OCI-LY7 (cell line): ENCODE results near the gene DHX15.

Source experiments
- EZH2phosphoT487 ChIP-seq: fragments of 200-600 bp; sonication (generic); IDR thresholded peaks from 2 replicates; pipeline ENCODE4 v1.6.1; 2018; ENCODE audit warnings: low read depth, borderline replicate concordance, mild to moderate bottlenecking, mixed run types, antibody characterized with exemption, low read length, moderate library complexity, mixed read lengths
- TF ChIP-seq, protein P1 (sequence below): fragments of 200-600 bp; sonication (generic); conservative IDR thresholded peaks from 2 replicates; pipeline ENCODE4 v1.5.1; 2014; ENCODE audit warnings: mild to moderate bottlenecking, antibody characterized with exemption, low read length, moderate library complexity, mixed read lengths

DNA sequence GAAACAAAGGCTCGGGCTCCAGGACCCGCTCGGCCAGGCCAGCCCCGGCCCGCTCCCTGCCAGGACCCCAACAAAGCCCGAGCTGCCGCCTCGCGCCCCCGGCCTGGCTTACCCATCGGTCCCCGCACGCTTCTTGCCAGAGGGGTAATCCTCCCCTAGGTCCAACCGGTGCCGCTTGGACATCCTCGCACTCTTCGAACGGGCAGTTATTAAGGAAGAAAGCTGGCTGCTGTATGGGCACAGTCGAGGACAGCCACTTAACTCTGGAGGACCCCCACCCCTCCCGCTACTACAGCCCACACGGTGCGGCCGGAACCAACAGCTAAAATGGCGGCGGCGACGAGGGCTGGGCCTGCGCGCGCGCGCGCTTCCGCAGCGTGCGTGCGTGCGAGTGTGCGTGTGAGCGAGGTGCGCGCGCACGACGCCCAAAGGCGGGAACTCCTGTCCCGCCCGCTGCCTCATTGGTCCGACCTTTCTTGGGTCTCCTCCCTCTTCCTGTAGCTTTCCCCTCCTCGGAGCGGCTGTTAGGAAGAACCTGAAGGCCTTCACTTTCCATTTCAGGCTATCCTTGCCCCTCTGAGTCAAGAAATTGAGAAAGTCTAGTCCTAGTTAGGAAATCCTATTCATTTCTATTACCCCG lies at the start of gene DHX15:
- TF ChIP-seq EZH2phosphoT487, result no peak
- TF ChIP-seq, protein P1, sequence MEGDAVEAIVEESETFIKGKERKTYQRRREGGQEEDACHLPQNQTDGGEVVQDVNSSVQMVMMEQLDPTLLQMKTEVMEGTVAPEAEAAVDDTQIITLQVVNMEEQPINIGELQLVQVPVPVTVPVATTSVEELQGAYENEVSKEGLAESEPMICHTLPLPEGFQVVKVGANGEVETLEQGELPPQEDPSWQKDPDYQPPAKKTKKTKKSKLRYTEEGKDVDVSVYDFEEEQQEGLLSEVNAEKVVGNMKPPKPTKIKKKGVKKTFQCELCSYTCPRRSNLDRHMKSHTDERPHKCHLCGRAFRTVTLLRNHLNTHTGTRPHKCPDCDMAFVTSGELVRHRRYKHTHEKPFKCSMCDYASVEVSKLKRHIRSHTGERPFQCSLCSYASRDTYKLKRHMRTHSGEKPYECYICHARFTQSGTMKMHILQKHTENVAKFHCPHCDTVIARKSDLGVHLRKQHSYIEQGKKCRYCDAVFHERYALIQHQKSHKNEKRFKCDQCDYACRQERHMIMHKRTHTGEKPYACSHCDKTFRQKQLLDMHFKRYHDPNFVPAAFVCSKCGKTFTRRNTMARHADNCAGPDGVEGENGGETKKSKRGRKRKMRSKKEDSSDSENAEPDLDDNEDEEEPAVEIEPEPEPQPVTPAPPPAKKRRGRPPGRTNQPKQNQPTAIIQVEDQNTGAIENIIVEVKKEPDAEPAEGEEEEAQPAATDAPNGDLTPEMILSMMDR, result no peak
